HG03354 (cell line): ENCODE results near the gene DDA1.
"Not testable (repeated sequence)": the region's sequence is repeated elsewhere in the genome, so short reads cannot be mapped to it uniquely, and the experiment has no call there.

Experiments used
- ATAC-seq: cut with Tn5 transposase; IDR thresholded peaks from one replicate; pipeline ENCODE4 v1.9.1; 2021; ENCODE audit warnings: mild to moderate bottlenecking; ENCODE audit not compliant: unreplicated experiment, poor library complexity, severe bottlenecking

Gene DDA1

GRCh38 chr19:17286263-17286662, 23.1 kb upstream of the DDA1 start:
- no peak for ATAC-seq

- no peak for ATAC-seq
Measured at GRCh38 chr19:17286752-17287151, 22.6 kb upstream of the DDA1 start.

GRCh38 chr19:17289489-17289888, 19.9 kb upstream of the DDA1 start:
- ATAC-seq = no peak

GRCh38 chr19:17292301-17293074, 16.9 kb upstream of the DDA1 start:
- peak; percentile 85 for ATAC-seq

DNA sequence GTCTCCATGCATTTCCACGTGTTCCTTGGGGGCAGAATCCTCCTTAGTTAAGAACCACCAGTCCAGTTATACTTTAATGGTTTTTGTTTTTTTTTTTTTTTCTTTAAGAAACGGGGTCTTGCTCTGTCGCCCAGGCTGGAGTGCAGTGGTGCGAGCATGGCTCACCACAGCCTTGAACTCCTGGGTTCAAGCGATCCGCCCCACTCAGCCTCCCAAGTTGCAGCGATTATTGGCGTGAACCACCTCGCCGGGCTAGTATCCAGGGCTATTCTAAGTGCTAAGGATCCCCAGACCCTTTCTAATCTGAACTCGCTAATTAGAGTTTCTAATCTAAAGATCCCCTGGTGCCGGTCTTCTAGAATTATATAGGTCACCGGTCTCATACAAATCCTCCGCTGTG, 15.8 kb upstream of the DDA1 start:
- ATAC-seq = no peak

GRCh38 chr19:17294051-17294891, 15.1 kb upstream of the DDA1 start:
- ATAC-seq = no peak

- not testable (repeated sequence) for ATAC-seq
Measured at GRCh38 chr19:17295551-17295950, 13.8 kb upstream of the DDA1 start.

DNA sequence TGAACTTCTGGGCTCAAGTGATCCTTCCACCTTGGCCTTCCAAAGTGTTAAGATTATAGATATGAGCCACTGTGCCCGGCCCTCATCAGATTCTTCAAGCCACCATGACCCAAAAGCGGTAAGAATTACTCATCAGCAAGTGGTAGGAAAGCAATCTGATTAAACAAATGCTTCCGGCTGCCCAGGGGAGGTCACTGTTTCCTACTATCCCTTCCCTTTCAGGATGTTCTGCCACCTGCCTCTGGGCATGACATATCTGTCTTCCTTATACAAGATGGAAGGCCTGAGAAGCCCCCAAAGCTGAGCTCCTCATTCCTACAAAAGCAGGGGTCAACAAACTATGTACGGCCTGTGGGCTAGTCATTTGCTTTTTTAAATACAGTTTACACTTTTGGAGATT, 13.1 kb upstream of the DDA1 start:
- ATAC-seq = no peak

DNA sequence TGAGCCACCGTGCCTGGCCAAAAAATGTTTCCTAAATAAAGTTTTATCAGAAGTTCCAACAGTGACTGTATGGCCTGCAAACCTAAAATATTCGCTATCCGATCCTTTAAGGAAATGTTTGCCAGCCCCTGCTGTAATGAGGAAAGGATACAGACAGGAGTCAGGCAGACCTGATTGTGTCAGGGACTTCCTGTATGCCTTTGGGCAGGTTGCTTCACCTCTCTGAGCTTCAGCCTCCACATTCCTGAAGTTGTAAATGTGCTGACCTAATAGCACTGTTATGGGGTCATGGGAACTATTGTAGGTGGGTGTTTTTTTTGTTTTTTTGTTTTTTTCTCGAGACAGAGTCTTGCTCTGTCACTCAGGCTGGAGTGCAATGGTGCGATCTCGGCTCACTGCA, 12.4 kb upstream of the DDA1 start:
- ATAC-seq = no peak

DNA sequence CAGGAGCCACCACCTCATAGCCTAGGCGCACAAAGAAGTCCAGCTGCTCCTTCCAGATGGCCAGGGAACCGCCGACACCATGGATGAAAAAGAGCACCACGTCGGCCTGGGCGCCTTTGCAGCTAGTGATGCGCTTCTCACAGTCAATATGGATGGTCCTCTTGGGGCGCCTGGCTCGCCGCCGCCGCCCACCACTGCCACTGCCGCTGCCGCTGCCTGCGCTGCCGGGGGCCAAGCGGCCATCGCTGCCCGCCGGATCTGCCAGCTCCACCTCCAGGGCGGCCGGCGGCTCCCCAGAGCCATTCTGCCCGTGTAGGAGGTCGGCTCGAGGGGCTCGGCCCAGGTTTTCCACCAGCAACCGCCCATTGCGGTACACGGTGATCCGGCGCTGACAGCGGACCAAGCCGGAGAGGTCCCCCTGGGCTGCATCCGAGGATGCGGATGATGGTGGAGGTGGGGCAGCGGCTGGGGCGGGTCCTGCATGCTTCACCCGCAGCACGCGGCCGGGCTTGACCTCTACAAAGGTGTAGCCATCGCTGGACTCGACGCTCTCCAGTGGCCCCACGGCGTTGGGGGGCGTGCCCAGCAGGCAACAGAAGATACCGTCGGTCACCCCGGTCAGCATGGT, 8.3 kb upstream of the DDA1 start:
- ATAC-seq = no peak

GRCh38 chr19:17302391-17303166, 6.8 kb upstream of the DDA1 start:
- no peak for ATAC-seq

DNA sequence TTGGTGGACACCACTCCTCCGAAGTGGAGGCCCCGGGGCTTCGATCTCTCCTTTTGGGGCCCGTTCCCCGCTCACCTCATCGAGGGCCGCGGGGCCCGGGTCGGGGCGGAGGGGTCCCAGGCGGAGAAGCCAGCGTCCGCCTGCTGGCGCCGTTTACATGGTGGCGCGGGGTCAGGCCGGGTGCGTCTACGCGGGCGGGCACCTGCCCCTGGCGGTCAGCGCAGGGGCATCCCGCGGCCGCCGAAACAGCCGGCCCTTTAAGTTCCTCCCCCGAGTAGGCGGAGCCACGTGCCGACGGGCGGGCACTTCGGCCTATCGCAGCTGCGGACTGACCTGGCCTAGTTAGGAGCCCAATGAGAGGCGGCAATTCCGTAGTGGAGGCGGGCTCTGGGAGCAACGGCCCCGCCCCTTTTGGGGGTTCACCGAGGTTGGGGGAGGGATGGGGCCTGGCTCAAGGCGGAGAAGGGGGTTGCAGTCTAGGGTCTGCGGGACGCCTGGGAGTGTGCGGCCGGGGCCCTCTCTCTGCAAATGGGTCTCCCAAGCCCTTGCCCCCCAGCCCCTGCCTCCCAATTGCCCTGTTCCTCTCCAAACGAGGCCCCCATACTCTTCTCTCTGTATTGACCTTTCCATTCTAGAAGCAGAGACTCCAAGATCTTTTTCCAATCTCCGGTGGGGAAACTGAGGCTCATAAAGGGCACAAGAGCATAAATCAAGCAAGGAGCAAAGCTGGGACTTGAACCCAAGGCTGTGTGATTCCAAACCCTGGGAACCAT, 6.0 kb upstream of the DDA1 start, which contains the start of gene ABHD8:
ABHD8 (minus strand) TSS at position 259 of the 773 bp plus-strand sequence. CDS start 1,809 bp downstream, outside the sequence.
- peak; percentile 61 for ATAC-seq

DNA sequence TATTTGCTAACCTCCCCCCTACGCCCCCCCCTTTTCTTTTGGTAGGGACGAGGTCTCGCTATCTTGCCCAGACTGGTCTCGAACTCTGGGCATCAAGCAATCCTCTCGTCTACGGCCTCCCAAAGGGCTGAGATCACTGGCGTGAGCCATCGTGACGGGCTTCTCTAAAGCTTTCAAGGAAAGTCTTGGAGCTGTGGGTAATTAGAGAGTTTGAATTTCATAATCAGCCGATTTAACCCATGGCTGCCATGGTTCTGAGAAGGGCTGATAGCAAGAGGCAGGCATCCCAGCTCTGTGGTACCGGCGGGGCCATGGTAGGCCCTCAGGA, 5.5 kb upstream of the DDA1 start:
- no peak for ATAC-seq

DNA sequence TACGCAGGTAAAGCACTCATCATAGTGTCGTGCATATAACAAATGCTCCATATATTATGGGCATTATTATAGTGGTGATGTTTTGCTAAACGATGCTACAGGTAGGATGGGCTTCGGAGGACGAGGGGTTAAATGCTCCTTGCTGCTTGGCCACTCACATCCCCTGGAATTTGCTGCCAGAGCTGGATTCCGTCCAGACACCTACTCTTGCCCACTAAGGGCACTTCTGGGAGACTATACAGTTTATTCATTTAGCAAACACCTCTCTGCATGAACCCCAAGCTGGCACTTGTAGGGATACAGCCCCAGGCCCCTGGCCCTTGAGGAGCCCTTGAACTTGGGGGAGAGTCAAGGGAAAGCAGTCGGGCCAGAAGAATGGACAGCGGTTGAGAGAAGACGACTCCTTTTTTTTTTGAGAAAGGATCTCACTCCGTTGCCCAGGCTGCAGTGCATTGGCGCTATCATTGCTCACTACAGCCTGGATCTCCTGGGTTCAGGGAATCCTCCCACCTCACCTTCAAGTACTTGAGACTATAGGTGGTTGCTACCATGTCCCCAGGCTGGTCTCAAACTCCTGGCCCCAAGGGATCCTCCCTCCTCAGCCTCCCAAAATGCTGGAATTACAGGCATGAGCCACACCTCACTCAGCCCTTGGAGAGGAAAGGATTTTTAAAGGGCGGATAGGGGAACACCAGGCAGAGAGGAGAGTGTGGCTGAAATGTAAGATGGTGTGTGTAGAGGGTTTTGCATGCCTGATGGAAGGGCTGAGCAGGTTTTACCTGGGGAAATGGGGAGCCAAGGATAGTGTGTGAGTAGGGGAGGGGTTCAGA, 4.8 kb upstream of the DDA1 start:
- ATAC-seq = no peak

- ATAC-seq = no peak
Measured at GRCh38 chr19:17305216-17305516, 4.2 kb upstream of the DDA1 start.

DNA sequence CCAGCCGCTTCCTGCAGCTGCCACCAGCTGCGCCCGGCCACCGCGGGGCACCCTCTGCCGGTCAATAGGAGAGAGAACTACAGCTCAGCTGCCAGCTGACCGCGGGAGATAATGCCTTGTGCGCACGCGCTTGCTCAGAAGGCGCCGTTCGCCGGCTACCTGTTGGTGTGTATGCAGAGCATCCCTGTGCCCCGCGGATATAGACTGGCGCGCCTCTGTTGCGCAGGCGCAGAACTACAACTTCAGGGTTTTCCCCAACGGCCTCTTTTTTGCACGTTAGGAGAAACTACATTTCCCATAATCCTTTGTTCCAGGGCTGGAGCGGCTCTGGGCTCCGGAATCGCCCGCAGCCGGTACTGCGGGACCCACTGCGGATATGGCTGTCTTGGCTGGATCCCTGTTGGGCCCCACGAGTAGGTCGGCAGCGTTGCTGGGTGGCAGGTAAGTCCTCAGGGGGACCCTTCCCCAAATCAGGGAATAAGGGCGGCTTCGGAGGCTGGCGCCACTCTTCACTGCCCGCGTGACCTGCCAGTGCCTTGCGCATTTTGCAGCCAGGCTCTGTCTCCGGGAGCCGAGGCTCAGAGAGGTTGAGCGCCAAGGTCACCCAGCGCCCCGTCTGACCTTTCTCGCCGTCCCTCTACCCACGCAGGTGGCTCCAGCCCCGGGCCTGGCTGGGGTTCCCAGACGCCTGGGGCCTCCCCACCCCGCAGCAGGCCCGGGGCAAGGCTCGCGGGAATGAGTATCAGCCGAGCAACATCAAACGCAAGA, 3.7 kb upstream of the DDA1 start, which contains the start of gene MRPL34:
MRPL34 (plus strand) TSS at position 356 of the 768 bp plus-strand sequence; CDS start at position 377, 21 bp downstream.
- ATAC-seq = peak; percentile 66

GRCh38 chr19:17306285-17306714, 3.1 kb upstream of the DDA1 start:
- ATAC-seq = no peak
